Superior temporal gyrus (tissue), 1 donor: ENCODE measurements around the gene DLGAP1.
A peak's percentile ranks its signal among the peaks of the same experiment; 100 is the strongest.
"Not testable (repeated sequence)": the region's sequence is repeated elsewhere in the genome, so short reads cannot be mapped to it uniquely, and the experiment has no call there.

Source experiments
- DNase-seq: peaks from one replicate; pipeline ENCODE4 v3.0.0-alpha.2; 2016; ENCODE audit errors: extremely low spot score

The DLGAP1 gene

DNA sequence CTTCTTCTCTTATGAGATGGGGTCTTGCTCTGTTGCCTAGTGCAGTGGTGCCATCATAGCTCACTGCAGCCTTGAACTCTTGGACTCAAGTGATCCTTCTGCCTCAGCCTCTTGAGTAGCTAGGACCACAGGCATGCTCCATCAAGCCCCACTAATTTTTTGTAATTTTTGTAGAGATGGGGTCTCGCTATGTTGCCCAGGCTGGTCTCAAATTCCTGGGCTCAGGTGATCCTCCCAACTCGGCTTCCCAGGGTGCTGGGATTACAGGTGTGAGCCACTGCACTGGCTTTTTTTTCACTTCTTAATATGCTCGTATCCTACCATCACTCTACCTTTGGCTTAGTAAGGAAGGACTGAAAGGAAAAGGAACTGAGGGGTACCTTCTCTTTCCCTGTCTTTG is 983.0 kb downstream of the DLGAP1 start:
- DNase-seq: not testable (repeated sequence)

- DNase-seq: no peak
Observed at GRCh38 chr18:3471141-3471648, 983.9 kb downstream of the DLGAP1 start.

DNA sequence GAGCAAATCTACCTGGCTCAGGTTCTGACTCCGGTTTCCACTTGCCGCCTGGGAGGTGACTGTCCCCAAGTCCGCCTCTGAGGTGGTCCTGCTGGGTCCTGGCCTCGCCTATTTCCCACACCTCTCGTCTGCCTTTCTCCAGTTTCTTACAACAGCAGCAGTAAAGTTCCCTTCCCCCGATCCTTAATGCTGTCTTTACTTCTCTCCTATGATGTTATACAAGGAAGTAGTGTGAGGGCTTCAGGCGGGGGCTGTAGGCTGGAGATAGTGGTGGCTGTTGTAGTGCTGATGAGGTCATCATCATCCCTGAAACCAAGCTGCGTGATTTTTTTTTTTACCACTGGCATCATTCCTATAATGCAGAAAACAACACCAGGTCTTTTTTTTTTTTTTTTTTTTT is 986.3 kb downstream of the DLGAP1 start:
- DNase-seq: no peak

DNA sequence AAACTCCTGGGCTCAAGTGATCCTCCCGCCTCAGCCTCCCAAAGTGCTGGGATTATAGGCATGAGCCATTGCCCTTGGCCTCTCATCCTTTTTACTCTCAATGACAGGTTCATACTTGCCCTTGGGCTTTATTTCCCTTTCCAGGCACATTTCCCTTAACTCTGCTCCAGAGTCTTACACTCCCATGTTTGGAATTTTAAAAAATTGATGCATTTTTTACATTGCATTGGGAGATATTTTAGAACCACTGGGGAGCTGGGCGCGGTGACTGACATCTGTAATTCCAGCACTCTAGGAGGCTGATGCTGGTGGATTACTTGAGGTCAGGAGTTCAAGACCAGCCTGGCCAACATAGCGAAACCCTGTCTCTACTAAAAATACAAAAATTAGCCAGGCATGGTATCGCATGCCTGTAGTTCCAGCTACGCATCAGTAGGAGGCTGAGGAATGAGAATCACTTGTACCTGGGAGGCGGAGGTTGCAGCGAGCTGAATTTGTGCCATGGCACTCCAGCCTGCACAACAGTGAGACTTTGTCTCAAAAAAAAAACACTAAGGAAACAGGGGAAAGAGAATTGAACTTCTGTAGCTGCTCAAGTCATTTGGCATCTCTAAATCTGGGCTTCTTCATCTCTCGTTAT is 986.9 kb downstream of the DLGAP1 start:
- no peak for DNase-seq

- DNase-seq: no peak
Observed at GRCh38 chr18:3466872-3467271, 988.2 kb downstream of the DLGAP1 start.

- DNase-seq: no peak
Observed at GRCh38 chr18:3466045-3466444, 989.1 kb downstream of the DLGAP1 start.

- DNase-seq: no peak
Observed at GRCh38 chr18:3463051-3463450, 992.1 kb downstream of the DLGAP1 start.

- DNase-seq: no peak
Observed at GRCh38 chr18:3461704-3462103, 993.4 kb downstream of the DLGAP1 start.

DNA sequence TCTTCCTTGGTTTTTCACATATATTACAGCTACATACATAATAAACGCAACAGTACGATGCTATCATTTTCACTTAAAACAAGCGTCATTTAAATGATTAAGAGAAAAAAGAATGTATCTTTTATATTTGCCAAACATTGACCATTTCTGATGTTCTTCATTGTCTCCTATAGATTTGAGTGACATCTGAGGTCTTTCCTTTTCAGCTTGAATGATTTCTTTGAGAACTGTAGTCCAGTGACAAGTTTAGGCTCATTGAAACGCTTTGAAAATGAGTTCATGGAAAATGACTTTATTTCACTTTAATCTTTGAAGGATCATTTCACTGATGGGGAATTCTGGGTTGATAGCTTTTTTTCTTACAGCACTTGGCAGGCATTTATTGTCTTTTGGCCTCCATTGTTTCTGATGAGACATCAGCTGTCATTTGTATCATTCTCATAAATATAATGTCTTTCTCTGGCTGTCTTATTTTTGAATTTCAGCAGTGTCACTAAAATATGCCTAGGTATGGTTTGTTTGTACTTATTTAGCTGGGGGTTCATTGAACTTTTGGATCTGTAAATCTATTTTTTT is 994.2 kb downstream of the DLGAP1 start:
- DNase-seq: no peak

DNA sequence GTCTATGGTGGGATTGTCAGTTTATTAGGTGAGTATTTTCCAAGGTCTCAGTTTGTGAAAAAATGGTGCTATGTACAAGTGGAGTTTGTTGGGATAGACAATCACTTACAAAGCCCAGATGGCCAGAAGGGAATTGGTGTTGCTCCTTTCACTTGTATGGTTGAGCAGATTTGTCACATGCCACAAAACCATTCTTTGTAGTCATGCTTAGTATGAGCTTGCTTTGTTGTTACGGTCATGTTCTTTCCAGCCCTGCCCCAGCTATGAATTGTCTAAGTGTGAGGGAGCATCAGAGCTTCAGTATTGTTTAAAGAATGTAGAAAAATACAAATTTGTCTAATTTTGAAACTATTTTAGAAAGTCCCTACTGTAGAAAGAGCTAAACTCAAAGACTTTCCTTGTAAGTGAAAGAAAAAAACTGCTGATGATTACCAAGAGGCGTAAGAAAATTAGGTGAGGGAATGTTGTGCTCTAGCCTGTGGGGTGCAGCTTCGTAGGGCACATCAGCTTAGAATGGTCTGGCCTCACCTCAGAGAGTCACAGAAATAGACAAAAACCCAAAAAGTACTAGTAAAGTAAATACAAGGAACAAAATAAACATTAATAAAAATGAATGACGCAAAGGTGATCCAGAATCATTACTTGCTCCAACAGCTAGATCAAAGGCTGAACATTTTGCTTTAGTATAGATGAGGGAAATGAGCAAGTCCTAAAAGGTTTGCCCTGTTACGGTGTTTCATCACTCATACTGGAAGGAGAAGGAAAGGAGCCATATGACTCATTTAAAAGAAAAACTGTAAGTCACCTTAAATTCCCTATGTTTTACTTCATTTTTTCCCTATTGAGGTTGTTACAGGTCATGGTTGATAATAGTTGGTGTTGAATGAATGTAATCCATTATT is 995.9 kb downstream of the DLGAP1 start:
- DNase-seq: peak; percentile 73

- no peak for DNase-seq
Observed at GRCh38 chr18:3458378-3458777, 996.7 kb downstream of the DLGAP1 start.

- no peak for DNase-seq
Observed at GRCh38 chr18:3457261-3457724, 997.8 kb downstream of the DLGAP1 start.

DNA sequence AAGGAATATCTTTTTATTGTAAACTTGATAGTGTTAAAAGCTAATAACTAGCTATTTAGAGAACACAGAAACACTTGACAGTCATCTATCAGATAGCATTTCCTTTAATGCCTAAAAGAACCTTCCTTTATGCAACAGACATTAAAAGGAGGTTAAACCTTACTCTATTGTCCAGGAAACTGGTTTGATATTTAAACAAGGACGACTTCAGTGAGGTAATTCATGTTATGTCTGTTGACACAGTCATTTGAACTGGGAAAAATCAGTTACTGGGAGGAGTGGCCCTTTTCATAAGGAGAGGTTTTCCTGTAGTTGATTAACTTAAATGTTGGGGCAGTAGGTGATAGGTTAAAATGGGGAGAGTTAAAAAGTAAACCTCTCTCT is 998.4 kb downstream of the DLGAP1 start:
- no peak for DNase-seq

- DNase-seq: no peak
Observed at GRCh38 chr18:3455907-3456685, 999.0 kb downstream of the DLGAP1 start.

GRCh38 chr18:3455090-3455635 is 999.9 kb downstream of the DLGAP1 start:
- DNase-seq: no peak

GRCh38 chr18:3454365-3455089 is 1000.6 kb downstream of the DLGAP1 start:
- peak; percentile 74 for DNase-seq

GRCh38 chr18:3453540-3454364 is 1001.4 kb downstream of the DLGAP1 start:
- peak; percentile 65 for DNase-seq

GRCh38 chr18:3452750-3453539 is 1002.2 kb downstream of the DLGAP1 start:
- DNase-seq: no peak
